Measurements from ENCODE around the gene LRRC4B.

Gene LRRC4B

DNA sequence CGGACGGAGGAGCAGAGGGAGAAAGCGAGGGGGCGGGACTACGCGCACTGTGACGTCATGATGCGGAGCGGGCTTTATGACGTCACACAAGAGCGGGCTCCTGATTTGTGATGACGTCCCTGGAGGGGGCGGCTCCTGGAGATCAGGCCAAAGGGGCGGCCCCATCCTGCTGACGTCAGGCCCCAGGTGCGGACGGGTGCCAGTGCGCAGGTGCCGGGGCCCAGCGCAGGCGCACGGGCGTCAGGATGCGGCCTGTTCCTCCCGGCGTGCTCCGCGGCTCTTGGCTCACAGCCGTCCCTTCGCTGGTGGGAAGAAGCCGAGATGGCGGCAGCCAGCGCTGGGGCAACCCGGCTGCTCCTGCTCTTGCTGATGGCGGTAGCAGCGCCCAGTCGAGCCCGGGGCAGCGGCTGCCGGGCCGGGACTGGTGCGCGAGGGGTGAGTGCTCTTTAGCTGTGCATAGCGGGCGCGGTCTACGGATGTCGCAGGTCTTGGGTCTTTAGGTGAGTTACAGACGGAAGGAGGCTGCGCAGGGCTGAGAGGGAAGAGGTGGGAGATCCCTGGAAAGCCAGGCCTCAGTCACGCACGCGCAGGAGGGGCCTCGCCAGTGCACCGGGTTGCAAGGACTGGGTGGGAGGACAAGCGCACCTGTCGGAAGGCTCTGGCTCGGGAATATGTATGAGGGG is 91.9 kb downstream of the LRRC4B start, which contains the start of the genes EMC10 and GARIN5A (continued):
- TF ChIP-seq ZNF544 (tag by site-specific recombination; IDR thresholded peaks at IDR 0.05) (no peak), ZNF449 (tag by site-specific recombination; IDR thresholded peaks at IDR 0.05) (no peak), IKZF3 (tag by site-specific recombination; IDR thresholded peaks at IDR 0.05) (peak; percentile 93), ZNF223 (tag by site-specific recombination; IDR thresholded peaks at IDR 0.05) (no peak), ZNF426 (tag by site-specific recombination; IDR thresholded peaks at IDR 0.05) (no peak), ZNF24 (tag by site-specific recombination; IDR thresholded peaks at IDR 0.05) (peak; percentile 81; the same call in 1 of the 2 replicates), SP7 (tag by site-specific recombination; IDR thresholded peaks at IDR 0.05) (peak; percentile 89), GLIS1 (tag by site-specific recombination; IDR thresholded peaks at IDR 0.05) (peak; percentile 82), ZFHX2 (tag by site-specific recombination; conservative IDR thresholded peaks at IDR 0.05) (peak; percentile 44), ZNF341 (tag by site-specific recombination; IDR thresholded peaks at IDR 0.05; ENCODE audit: low read depth) (no peak; the same call in 1 of the 2 replicates), MZF1 (tag by site-specific recombination; IDR thresholded peaks at IDR 0.05; ENCODE audit: borderline replicate concordance) (no peak; the same call in 1 of the 2 replicates), ZNF664 (tag by site-specific recombination; IDR thresholded peaks at IDR 0.05) (no peak), KLF17 (tag by site-specific recombination; IDR thresholded peaks at IDR 0.05) (0 out of 2 replicates have a peak, but pooled peaks have one; percentile 49), SP3 (tag by site-specific recombination; IDR thresholded peaks at IDR 0.05) (peak; percentile 83), SCRT1 (tag by site-specific recombination; IDR thresholded peaks at IDR 0.05; ENCODE audit: borderline replicate concordance) (peak; percentile 30; the same call in 1 of the 2 replicates), ZNF600 (tag by site-specific recombination; IDR thresholded peaks at IDR 0.05) (peak; percentile 93), ZNF394 (tag by site-specific recombination; IDR thresholded peaks at IDR 0.05; ENCODE audit: borderline replicate concordance) (peak; percentile 64; the same call in 1 of the 2 replicates), ZNF747 (tag by site-specific recombination; IDR thresholded peaks at IDR 0.05) (no peak), ZNF843 (tag by site-specific recombination; IDR thresholded peaks at IDR 0.05) (peak; percentile 71), ZBTB48 (tag by site-specific recombination; IDR thresholded peaks at IDR 0.05) (peak; percentile 96), ZNF768 (tag by site-specific recombination; IDR thresholded peaks at IDR 0.05) (peak; percentile 33; the same call in 1 of the 2 replicates), ZNF660 (tag by site-specific recombination; IDR thresholded peaks at IDR 0.05) (peak; percentile 86), ZNF76 (tag by site-specific recombination; IDR thresholded peaks at IDR 0.05; ENCODE audit: borderline replicate concordance, low read depth) (peak; percentile 93), ZEB2 (tag by site-specific recombination; IDR thresholded peaks at IDR 0.05) (peak; percentile 54), GLI4 (tag by site-specific recombination; IDR thresholded peaks at IDR 0.05) (peak; percentile 88; the same call in 1 of the 2 replicates), ZBTB20 (tag by site-specific recombination; IDR thresholded peaks at IDR 0.05) (peak; percentile 61), MEIS1 (CRISPR knock-in tag; IDR thresholded peaks at IDR 0.05; ENCODE audit: borderline replicate concordance) (no peak), GFI1B (tag by site-specific recombination; IDR thresholded peaks at IDR 0.05) (peak; percentile 81), PRDM4 (tag by site-specific recombination; IDR thresholded peaks at IDR 0.05) (peak; percentile 34), ZNF654 (tag by site-specific recombination; IDR thresholded peaks at IDR 0.05; ENCODE audit: low read depth) (no peak)
- TF ChIP-seq, protein P1, sequence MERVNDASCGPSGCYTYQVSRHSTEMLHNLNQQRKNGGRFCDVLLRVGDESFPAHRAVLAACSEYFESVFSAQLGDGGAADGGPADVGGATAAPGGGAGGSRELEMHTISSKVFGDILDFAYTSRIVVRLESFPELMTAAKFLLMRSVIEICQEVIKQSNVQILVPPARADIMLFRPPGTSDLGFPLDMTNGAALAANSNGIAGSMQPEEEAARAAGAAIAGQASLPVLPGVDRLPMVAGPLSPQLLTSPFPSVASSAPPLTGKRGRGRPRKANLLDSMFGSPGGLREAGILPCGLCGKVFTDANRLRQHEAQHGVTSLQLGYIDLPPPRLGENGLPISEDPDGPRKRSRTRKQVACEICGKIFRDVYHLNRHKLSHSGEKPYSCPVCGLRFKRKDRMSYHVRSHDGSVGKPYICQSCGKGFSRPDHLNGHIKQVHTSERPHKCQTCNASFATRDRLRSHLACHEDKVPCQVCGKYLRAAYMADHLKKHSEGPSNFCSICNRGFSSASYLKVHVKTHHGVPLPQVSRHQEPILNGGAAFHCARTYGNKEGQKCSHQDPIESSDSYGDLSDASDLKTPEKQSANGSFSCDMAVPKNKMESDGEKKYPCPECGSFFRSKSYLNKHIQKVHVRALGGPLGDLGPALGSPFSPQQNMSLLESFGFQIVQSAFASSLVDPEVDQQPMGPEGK (tag by site-specific recombination; IDR thresholded peaks at IDR 0.05) = peak; percentile 56; the same call in 1 of the 2 replicates
- TF ChIP-seq, protein P2, sequence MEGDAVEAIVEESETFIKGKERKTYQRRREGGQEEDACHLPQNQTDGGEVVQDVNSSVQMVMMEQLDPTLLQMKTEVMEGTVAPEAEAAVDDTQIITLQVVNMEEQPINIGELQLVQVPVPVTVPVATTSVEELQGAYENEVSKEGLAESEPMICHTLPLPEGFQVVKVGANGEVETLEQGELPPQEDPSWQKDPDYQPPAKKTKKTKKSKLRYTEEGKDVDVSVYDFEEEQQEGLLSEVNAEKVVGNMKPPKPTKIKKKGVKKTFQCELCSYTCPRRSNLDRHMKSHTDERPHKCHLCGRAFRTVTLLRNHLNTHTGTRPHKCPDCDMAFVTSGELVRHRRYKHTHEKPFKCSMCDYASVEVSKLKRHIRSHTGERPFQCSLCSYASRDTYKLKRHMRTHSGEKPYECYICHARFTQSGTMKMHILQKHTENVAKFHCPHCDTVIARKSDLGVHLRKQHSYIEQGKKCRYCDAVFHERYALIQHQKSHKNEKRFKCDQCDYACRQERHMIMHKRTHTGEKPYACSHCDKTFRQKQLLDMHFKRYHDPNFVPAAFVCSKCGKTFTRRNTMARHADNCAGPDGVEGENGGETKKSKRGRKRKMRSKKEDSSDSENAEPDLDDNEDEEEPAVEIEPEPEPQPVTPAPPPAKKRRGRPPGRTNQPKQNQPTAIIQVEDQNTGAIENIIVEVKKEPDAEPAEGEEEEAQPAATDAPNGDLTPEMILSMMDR (tag by site-specific recombination; IDR thresholded peaks at IDR 0.05) = no peak
